CD1c-positive myeloid dendritic cell (primary cell): ENCODE measurements around the gene C2orf49.
A peak's percentile ranks its signal among the peaks of the same experiment; 100 is the strongest.

Source experiments
- DNase-seq: peaks from one replicate; pipeline ENCODE4 v3.0.0-alpha.2; 2016; ENCODE audit errors: extremely low spot score

Gene C2orf49

GRCh38 chr2:105337122-105338019 lies at the start of gene C2orf49:
Gene C2orf49 (plus strand): TSS chr2:105337540. CDS start chr2:105337588, 48 bp downstream.
- DNase-seq, result peak; percentile 96

- DNase-seq, result peak; percentile 46
Observed at GRCh38 chr2:105287692-105288091, 49.6 kb upstream of the C2orf49 start.

- DNase-seq, result no peak
Observed at GRCh38 chr2:105288133-105288532, 49.2 kb upstream of the C2orf49 start.

GRCh38 chr2:105290981-105291660 lies 46.2 kb upstream of the C2orf49 start:
- no peak for DNase-seq

- no peak for DNase-seq
Observed at GRCh38 chr2:105291981-105292380, 45.4 kb upstream of the C2orf49 start.

- DNase-seq, result no peak
Observed at GRCh38 chr2:105294046-105294445, 43.3 kb upstream of the C2orf49 start.

GRCh38 chr2:105294844-105295481 lies 42.4 kb upstream of the C2orf49 start:
- DNase-seq, result peak; percentile 11

- no peak for DNase-seq
Observed at GRCh38 chr2:105296017-105296611, 41.2 kb upstream of the C2orf49 start.

- DNase-seq, result no peak
Observed at GRCh38 chr2:105297216-105297615, 40.1 kb upstream of the C2orf49 start.

- no peak for DNase-seq
Observed at GRCh38 chr2:105298017-105298416, 39.3 kb upstream of the C2orf49 start.

- no peak for DNase-seq
Observed at GRCh38 chr2:105299290-105299689, 38.0 kb upstream of the C2orf49 start.

GRCh38 chr2:105301646-105302045 lies 35.7 kb upstream of the C2orf49 start:
- DNase-seq, result no peak

- no peak for DNase-seq
Observed at GRCh38 chr2:105307146-105307545, 30.2 kb upstream of the C2orf49 start.

GRCh38 chr2:105307550-105307949 lies 29.8 kb upstream of the C2orf49 start:
- no peak for DNase-seq

GRCh38 chr2:105307962-105308361 lies 29.4 kb upstream of the C2orf49 start:
- DNase-seq, result no peak

GRCh38 chr2:105308382-105309146 lies 28.8 kb upstream of the C2orf49 start:
- DNase-seq, result no peak

GRCh38 chr2:105309147-105309545 lies 28.2 kb upstream of the C2orf49 start:
- peak; percentile 67 for DNase-seq

- DNase-seq, result peak; percentile 43
Observed at GRCh38 chr2:105313877-105314276, 23.5 kb upstream of the C2orf49 start.

- DNase-seq, result no peak
Observed at GRCh38 chr2:105315314-105315713, 22.0 kb upstream of the C2orf49 start.

- no peak for DNase-seq
Observed at GRCh38 chr2:105317937-105318336, 19.4 kb upstream of the C2orf49 start.

GRCh38 chr2:105320651-105321215 lies 16.6 kb upstream of the C2orf49 start:
- DNase-seq, result no peak
